Limb (tissue), 2 donors: ENCODE measurements around the gene MRGPRX2.

Experiments
- DNase-seq, 2 donors: peaks; one replicate each; pipeline ENCODE4 v3.0.0-alpha.2; 2016; ENCODE audit errors: extremely low spot score in 2 of 2

The MRGPRX2 gene

GRCh38 chr11:19076744-19077589, 16.4 kb upstream of the MRGPRX2 start:
- peak; percentile 52 to 83 for DNase-seq

GRCh38 chr11:19075636-19076035, 15.1 kb upstream of the MRGPRX2 start:
- no peak for DNase-seq

GRCh38 chr11:19073454-19074415, 13.2 kb upstream of the MRGPRX2 start:
- no peak for DNase-seq

- DNase-seq = no peak
Observed at GRCh38 chr11:19072464-19072863, 11.9 kb upstream of the MRGPRX2 start.

GRCh38 chr11:19071255-19071654, 10.7 kb upstream of the MRGPRX2 start:
- peak; percentile 79 to 90 for DNase-seq

- no peak for DNase-seq
Observed at GRCh38 chr11:19059833-19060232, 684 bp downstream of the MRGPRX2 start.

DNA sequence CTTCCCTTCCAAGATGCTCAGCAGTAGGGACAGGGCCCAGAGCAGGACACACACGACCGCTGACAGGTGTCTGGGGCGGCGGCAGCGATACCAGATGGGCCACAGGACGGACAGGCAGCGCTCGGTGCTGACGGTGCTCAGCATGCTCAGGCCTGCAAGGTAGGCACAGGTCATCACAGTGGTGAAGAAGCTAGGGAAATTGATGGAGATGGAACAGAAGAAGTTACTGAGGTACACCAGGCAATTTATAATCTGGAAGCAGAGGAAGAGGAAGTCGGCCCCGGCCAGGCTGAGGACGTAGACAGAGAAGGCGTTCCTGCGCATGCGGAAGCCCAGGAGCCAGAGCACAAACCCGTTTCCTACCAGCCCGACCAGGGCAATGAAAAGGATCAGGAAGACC, 4.6 kb downstream of the MRGPRX2 start:
- DNase-seq = no peak

GRCh38 chr11:19055016-19055415, 5.5 kb downstream of the MRGPRX2 start:
- DNase-seq = no peak

DNA sequence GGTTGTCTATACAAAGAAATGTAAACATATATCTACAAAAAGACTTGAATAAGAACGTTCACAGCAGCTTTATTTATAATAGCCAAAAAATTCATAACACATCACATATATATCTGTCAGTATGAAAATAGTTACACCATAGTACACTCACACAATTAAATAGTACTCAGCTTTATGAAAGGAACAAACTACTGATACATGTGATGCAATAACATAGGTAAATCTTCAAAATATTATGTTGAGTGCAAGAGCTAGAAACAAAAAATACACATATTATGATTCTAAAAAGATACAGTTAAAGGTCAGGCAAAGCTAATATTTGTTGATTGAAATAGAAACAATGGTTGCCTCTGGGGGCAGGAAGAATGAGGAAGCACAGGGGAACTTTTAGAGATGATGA, 6.6 kb downstream of the MRGPRX2 start:
- DNase-seq = no peak

DNA sequence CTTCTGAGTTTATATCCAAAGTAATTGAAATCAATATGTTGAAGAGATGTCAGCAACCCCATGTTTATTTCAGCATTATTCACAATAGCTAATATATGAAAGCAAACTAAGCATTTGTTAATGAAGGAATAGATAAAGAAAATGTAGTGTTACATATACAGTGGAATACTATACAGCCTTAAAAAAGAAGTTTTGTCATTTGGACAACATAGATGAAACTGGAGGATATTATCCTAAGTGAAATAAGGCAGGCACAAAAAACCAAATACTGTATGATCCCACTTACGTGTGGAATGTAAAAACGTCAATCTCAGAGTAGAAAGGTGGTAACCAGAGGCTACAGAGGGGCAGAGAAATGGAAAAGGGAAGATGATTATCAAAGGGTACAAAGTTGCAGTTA, 10.2 kb downstream of the MRGPRX2 start:
- DNase-seq = no peak

DNA sequence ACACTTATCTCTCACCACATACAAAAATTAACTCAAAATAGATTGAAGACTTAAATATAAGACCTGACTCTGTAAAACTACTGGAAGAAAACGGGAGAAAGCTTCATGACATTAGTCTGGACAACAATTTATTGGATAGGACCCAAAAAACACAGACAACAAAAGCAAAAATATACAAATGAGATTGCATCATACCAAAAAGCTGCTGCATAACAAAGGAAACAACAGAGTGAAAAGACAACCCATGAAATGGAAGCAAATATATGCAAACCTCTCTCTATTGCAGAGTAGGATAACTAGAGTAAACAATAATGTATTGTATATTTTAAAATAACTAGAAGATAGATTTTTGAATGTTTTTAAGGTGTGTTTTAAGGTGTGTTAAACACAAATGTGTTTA, 11.2 kb downstream of the MRGPRX2 start:
- no peak for DNase-seq

DNA sequence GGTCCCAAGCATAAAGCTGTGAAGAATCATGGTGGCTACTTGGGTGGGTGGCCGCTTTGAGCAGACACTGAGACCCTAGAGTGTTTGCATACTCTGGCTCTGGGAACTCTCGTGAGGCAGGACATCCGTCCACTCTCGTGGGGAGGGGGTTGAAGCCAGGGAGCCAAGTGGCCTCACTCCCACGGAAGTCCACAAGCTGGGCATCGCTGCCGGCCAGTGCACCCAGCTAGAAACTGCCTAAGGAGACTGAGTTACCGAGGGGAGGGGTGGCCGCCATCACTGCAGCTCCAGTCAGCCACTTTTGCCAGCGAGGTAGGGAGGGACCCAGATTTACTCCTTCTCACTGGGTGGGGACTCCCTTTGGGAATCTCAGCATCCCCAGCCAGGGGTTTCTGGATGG, 20.5 kb downstream of the MRGPRX2 start:
- no peak for DNase-seq

DNA sequence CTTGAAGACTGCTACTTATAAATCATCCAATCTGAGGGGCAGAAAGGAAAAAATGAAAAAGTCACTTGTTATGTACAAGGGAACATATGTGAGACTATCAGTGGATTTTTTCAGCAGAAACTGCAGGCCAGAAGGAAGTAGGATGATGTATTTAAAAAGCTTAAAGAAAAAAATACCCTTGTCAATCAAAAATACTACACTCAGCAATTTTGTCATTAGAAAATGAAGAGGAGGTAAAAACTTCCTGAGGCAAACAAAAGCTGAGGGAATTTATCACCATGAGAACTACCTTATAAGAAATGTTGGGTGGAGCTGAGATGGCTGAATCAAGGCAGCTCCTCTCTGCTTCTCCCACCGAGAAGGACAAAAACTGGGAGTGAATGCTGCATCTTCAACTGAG, 21.1 kb downstream of the MRGPRX2 start:
- DNase-seq = no peak

GRCh38 chr11:19032990-19033389, 27.5 kb downstream of the MRGPRX2 start:
- no peak for DNase-seq

DNA sequence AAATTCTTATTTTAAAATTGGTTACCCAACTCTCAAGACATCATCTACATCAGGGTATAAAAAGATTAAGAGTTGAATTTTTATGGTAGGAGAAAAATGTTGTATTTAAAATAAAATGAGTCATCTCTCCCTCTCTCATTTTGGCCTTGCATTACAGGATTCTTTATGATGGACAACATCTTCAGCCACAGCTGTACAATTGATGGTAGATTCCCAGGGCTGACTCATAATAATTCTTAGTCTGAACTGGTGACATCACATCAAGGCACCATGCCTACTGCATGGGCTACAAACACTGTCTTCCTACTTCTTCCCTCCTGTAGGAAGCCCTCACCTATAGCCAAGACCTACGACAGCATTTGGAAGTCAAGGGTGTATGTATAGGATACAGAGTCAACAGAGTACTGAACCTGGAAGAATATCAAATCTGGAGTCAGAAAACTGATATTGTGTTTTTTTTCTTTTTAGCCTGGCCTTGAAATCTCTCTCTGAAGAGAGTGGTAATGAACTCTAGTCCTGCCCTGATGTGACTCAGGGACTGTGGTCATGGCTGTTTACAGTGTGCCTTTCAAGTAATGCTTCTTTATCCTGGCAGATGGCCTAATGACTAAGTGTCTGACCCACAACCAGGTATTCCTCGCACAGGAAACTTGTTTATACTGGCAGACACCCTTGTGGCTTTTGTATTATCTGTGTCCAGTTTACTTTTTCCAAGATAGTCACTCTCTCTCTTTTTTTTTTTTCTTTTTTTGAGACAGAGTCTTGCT, 32.5 kb downstream of the MRGPRX2 start:
- no peak for DNase-seq

GRCh38 chr11:19026862-19027261, 33.7 kb downstream of the MRGPRX2 start:
- no peak for DNase-seq

DNA sequence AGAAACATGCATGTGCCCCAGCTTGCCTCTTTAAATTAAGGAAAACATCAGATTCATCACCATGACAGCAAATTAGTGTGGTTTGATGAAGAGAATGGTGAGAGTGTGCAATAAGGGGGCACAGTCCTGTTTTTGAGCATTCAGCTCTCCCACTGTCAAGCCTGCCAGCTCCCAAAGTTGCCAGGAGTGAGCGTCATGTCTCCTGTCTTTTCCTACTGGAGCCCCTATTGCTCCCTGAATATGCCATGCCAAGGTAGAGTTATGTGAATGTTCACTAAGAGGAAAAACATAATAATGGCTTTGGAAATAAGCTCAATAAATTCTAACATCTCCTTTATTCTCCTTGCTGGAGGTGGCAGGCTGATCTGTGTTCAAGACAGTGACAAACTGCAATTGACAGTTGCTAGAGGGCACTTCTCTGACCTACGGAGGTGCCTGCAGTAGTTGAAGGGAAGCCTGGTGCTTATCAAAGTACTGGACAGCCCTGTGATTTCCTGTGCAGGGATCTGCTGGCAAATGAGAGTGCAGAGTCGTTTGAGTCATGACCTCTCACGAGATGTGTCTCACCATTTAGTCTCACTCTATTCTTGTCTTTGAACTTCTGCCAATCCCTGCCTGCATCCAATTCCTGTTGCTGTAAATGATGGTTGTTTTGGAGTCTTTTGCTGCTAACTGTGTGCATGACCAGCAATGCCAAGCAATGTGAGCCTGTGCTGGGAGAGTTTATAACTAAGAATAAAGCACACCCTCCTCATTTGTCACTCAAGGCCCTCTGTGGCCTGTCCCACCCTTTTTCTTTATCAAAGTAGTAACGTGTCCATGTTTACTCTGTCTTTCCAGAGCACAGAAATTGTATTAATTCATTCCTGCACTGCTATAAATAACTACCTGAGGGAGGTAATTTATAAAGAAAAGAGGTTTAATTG, 34.8 kb downstream of the MRGPRX2 start:
- no peak for DNase-seq

- DNase-seq = no peak
Observed at GRCh38 chr11:19020831-19021230, 39.7 kb downstream of the MRGPRX2 start.

- no peak for DNase-seq
Observed at GRCh38 chr11:19018901-19019300, 41.6 kb downstream of the MRGPRX2 start.

DNA sequence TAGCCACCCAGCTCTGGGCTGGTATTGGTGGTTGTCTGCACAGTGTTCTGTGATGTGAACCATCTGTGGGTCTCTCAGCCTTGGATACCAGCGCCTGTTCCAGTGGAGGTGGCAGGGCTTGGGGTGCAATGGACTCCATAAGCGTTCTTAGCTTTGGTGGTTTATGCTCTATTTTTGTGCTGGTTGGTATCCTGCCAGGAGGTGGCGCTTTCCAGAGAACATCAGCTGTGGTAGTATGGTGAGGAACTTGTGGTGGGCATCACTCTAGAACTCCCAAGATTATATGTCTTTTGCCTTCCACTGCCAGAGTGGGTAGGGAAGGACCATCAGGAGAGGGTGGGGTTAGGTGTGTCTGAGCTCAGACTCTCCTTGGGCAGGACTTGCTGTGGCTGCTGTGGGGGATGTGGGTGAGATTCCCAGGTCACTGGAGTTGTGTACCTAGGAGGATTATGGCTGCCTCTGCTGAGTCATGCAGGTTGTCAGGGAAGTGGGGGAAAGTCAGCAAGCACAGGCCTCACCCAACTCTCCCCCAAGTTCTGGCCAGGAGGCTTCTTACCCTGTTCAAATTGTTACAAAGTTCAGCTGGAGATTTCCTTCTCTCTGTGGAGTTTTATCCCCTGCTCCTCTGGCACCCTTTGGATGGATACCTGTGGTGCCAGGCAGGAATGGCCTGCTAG, 47.2 kb downstream of the MRGPRX2 start:
- no peak for DNase-seq
